T-helper 1 cell treated with Interleukin-12 subunit alpha and Interleukin-12 subunit beta and Interleukin-4 antibody, amounts not matched to agents 30 ng/mL and 1 ng/mL, for 36 hours (primary cell): ENCODE data around the gene TMEM179. TPM values are rescaled to one million over a fixed set of nuclear protein-coding genes. Genes with fewer than 3 reads are reported as not detected.

Source experiments
- intact Hi-C: fragments of 100-400 bp; cut with micrococcal nuclease; formaldehyde crosslinking; loops from one replicate; pipeline ENCODE4 v1.15.1; 2024
- total RNA-seq: library from RNA; stranded (reverse); gene quantifications from 2 replicates; pipeline ENCODE4 v1.2.3, GENCODE V29; 2022

TMEM179 gene
- total RNA-seq, 1 donor from 2014 or later: 0.25 TPM

- intact Hi-C loops: no loop called here
These were observed 47.5 kb downstream of the TMEM179 start for GRCh38 chr14:104557086-104557485.

- intact Hi-C loops: no loop called here
These were observed 48.1 kb downstream of the TMEM179 start for GRCh38 chr14:104556256-104557021.

GRCh38 chr14:104555430-104556255 lies 48.9 kb downstream of the TMEM179 start:
- intact Hi-C loops: no loop called here

- intact Hi-C loops: no loop called here
These were observed 49.8 kb downstream of the TMEM179 start for GRCh38 chr14:104554608-104555429.

- intact Hi-C loops: no loop called here
These were observed 50.4 kb downstream of the TMEM179 start for GRCh38 chr14:104554088-104554607.

DNA sequence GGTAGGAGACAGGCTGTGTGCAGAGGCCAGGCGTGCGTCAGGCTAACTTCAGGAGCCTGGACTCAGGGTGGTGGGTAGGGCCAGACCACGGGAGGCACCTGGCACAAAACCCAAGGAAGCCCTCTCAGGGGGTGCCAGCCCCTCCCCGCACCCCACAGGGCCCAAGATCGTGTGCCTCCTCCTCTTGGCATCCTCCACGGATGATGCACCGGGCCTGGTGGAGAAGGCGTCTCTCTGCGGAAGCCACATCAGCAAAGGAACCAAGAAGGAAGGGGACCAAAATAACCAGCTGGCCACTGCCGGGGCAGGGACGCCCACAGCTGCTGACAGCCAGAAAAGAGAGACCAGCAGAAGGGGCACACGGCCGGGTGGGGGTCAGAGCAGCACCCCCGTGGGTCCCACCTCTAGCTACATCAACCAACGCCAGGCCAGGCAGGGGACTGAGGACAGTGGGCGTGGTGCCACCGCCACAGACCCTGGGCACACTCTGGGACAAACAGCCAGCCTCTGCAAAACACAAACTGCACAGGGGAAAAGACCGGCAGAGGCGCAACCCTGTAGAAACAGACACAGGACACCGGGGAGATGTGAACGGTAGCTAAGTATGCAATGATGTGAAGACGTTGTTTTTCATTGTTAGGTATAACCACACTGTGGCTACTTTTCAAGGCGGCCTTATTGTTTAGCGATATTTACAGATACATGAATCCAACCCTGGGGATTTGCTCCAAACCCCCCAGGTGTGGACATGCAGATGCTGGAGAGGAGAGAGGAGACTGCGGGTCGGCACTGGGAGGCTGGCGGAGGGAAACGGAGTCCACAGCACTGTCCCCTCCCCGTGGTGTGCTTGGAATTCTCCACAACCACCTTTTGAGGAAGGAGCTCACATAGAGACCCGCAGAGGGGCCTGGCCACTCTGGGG lies 51.1 kb downstream of the TMEM179 start:
- intact Hi-C loops: no loop called here

DNA sequence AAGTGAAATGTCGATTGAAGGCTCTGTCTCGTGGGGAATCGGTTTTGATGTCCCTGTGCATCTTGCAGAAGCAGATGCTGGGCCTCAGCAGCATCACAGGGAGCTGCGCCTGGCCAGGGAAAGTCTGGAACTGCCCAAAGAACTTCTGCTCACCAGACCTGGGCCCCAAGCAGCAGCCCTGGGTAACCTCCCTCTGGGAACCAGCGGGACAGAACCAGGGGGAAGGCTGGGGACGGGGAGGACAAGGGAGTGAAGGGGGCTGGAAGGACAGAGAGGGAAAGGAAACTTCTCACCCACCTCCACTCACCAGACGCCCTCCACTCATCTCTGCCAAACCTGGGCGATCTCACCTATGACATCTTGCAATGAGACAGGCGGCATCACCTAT lies 51.8 kb downstream of the TMEM179 start:
- intact Hi-C loops: no loop called here

DNA sequence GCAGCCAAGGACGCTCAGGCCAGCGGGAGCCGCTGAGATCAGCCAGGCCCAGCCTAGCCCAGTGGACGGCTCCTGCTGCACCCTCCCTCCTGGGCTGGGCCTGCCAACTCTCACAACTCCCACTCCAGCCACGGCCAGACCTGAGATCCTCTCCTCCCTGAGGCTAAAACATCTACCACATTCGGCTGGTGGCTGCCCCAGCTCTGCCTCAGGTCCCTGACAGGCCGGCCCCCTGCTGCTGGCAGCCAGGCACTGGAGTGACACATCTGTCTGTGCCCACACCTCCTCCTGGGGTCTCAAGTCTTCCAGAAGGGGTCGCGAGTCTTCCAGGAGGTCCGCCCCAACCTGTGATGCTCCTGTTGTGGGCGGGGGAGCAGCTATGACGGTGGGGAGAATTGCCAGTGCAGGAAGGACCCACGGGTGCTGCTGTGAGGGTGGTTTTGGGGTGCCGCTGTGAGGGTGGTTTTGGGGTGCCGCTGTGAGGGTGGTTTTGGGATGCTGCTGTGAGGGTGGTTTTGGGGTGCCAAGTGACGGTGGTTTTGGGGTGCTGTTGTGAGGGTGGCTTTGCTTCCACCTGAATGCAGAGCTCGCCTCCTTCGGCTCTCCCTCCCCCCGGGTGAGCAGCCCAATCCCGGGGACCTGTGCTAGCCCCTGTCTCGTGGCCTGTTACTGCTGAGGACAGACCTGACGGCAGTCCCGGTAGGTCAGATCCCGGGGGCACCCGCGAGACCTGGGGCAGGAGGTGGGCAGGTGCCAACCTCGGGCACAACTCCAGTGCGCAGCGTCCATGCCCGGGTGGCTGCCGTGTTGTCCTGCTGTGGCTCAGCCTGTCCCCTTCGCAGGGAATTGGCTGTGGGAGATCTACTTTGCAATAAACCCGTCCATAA lies 52.5 kb downstream of the TMEM179 start:
- intact Hi-C loops: no loop called here

GRCh38 chr14:104550861-104551728 lies 53.5 kb downstream of the TMEM179 start:
- intact Hi-C loops: no loop called here

- intact Hi-C loops: no loop called here
These were observed 54.2 kb downstream of the TMEM179 start for GRCh38 chr14:104550340-104550860.

DNA sequence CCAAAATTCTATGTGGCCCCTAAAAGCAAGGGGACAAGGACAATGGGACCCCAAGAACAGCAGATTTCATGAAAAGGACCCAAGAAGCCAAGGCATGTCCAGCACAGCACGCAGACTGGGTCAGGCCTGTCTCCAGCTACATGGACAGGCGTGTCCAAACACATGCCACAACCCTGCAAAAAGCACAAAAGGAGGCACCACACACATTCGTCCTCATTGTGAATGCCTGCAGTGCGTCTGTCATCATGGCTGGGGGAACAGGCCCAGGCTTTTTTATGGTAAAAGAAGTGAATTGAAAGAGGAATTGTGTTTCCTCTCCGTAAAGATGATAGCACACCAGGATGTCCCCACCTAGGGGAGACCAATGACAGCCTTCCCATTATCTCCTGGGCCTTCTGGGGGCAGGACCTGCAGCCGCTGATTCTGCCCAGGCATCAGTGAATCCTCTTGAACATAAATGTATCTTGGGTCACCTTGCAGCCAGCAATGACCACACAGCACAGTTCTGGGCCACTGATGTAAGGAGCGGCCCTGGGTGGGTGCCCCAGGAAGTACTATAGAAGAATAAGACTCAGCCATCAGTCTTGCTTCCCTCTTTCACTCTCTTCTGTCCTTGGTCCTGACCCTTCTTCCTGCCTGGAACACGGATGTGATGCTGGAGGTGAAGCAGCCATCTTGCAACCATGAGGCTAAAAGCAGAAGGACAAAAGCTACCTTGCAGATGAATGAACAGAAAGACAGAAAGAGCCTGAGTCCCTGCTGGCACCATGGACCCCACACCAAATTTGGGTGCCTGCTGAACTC lies 54.8 kb downstream of the TMEM179 start:
- intact Hi-C loops: no loop called here

- intact Hi-C loops: no loop called here
These were observed 55.6 kb downstream of the TMEM179 start for GRCh38 chr14:104548802-104549535.

DNA sequence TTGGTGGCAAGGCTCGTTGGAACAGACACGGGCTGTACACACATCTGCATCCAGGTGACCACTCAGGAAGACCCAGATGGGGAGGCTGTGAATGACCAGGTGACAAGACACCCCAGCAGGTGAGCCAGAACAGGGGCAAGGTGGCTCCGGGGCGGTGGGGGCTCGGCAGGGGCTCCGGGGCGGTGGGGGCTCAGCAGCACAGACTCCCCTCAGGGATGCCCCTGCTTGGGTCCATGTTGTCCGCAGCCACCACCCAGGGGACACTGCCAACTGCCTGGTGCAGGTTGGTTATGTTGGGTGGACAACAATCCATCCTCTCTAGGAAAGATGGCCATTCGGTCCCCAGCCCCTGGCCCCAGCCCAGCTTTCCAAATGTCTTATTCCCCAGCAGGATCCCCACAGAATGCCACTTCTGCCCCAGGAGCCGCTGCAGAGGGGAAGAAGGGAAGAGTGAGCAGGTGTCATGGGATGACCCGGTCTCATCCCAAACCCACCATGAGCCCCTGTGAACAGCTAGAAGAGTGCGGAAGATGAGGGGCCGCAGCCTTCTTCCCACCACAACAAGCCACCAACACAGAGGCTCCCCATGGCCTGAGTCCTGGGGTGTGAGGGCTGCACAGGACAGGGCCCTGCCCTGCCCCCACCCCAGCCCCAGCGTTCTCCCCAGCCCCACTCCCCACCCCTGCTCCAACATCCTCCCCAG lies 56.4 kb downstream of the TMEM179 start:
- intact Hi-C loops: no loop called here

- intact Hi-C loops: no loop called here
These were observed 57.1 kb downstream of the TMEM179 start for GRCh38 chr14:104547310-104547997.

- intact Hi-C loops: no loop called here
These were observed 57.8 kb downstream of the TMEM179 start for GRCh38 chr14:104546591-104547309.
